Heart right ventricle (tissue), 16 donors: ENCODE results near the gene PYGO1. TPM values are rescaled to one million over a fixed set of nuclear protein-coding genes. Genes with fewer than 3 reads are reported as not detected.
"Not testable (repeated sequence)": the region's sequence is repeated elsewhere in the genome, so short reads cannot be mapped to it uniquely, and the experiment has no call there.

Source experiments
- ATAC-seq, 8 donors: fragments of 200-7000 bp; cut with Tn5 transposase; one replicate each; pipeline ENCODE4 v1.9.1; 2020; ENCODE audit warnings: mild to moderate bottlenecking in 8 of 8, moderate library complexity in 8 of 8, moderate number of reproducible peaks in 1 of 8
- DNase-seq, 2 donors: peaks; one replicate each; pipeline ENCODE4 v3.0.0-alpha.2; 2020
- H3K27ac ChIP-seq, 10 donors: fragments of 200-600 bp; sonication (generic) in 2 of 10; one replicate each; pipeline versions ENCODE4 v1.5.0 to v1.8.0; 2020 to 2022; ENCODE audit warnings: mild to moderate bottlenecking in 3 of 10
- H3K27me3 ChIP-seq, 7 donors: fragments of 200-600 bp; one replicate each; pipeline ENCODE4 v1.8.0; 2021 to 2022; ENCODE audit warnings: mild to moderate bottlenecking in 2 of 7
- H3K36me3 ChIP-seq, 9 donors: fragments of 200-600 bp; sonication (generic) in 1 of 9; one replicate each; pipeline versions ENCODE4 v1.5.0 to v1.8.0; 2020 to 2022; ENCODE audit warnings: mild to moderate bottlenecking in 2 of 9
- H3K4me1 ChIP-seq, 9 donors: fragments of 200-600 bp; sonication (generic) in 1 of 9; one replicate each; pipeline versions ENCODE4 v1.5.0 to v1.8.0; 2020 to 2022; ENCODE audit warnings: mild to moderate bottlenecking in 4 of 9
- H3K4me3 ChIP-seq, 10 donors: fragments of 200-600 bp; sonication (generic) in 2 of 10; one replicate each; pipeline versions ENCODE4 v1.5.0 to v1.8.0; 2020 to 2022; ENCODE audit warnings: mild to moderate bottlenecking in 7 of 10, moderate library complexity in 2 of 10
- H3K9me3 ChIP-seq, 11 donors: fragments of 200-600 bp in 10 of 11; sonication (generic) in 2 of 11; one replicate each; pipeline versions ENCODE4 v1.5.0 to v1.8.0; 2013 to 2022; ENCODE audit warnings: mild to moderate bottlenecking in 2 of 11, control low read depth in 1 of 11, moderate library complexity in 1 of 11
- WGBS, 2 donors: extraction: QIAGEN DNeasy Blood & Tissue Kit; methylation state at CpG; one replicate each; pipeline ENCODE4 v1.1.7; 2013; ENCODE audit warnings: inconsistent platforms in 1 of 2; 5-methylcytosine and 5-hydroxymethylcytosine counted together
- intact Hi-C, 10 donors: fragments of 100-400 bp; cut with DNase I; formaldehyde crosslinking; loops; one replicate each; pipeline versions ENCODE4 v1.11.1 to v1.14.2; 2022
- polyA plus RNA-seq, 2 donors: library from polyadenylated mRNA; stranded (reverse); fragments of 200-250 nt; gene quantifications; one replicate each; pipeline ENCODE4 v1.2.3, GENCODE V29; 2013
- total RNA-seq, 10 donors: library from RNA; stranded (reverse); fragmentation: NEBNext Ultra II Directional in 3 of 10; extraction: Animal tissue kit (Norgen Biotek cat#: 25700) in 3 of 10; gene quantifications; one replicate each; pipeline versions ENCODE4 v1.2.1 to v1.2.4, GENCODE V29; 2021 to 2023
- TF ChIP-seq, protein P1 (sequence below), 9 donors: fragments of 200-600 bp; sonication (generic) in 2 of 9; IDR thresholded peaks; one replicate each; pipeline versions ENCODE4 v1.5.0 to v1.8.0; 2021 to 2022; ENCODE audit warnings: antibody characterized with exemption in 9 of 9, mild to moderate bottlenecking in 5 of 9, moderate library complexity in 1 of 9
- donor health status: Arrhythmogenic right ventricular cardiomyopathy.
- donor health status: ischemic (EF 13 %, LVEDD 7.1; RV severe dilation, severe dysfunction).
- donor health status: healthy with polysubstance abuse.
- donor health status: DM: no; HTN: yes; CAD: no.
- donor health status: DM: no; HTN: no; CAD: no.
- donor health status: ischemic (EF 25% LVEDD 6.9; RV normal size, moderate dysfunction).
- donor health status: ischemic (EF 25% LVEDD 5.7; RV mildly dilated, moderate dysfunction).
- donor health status: healthy.
- donor health status: DM: yes; HTN: yes; CAD: no.
- donor health status: Ischemic cardiomyopathy.
- donor health status: ischemic (EF 35%, LVEDD 5.7; RV mildly dilated, moderate dysfunction).
- donor health status: nonischemic (EF 11% LVEDD 7.7; RV severe dilation, severe dysfunction).
- donor health status: DM: yes; HTN: yes; CAD: no.
- donor health status: PGD.
- donor health status: ischemic (EF 29% LVEDD 5.4; RV normal size, mild dysfunction).
- donor health status: nonischemic (EF 23%, LVEDD 6.1; RV moderate dilation, normal function).

The PYGO1 gene
- total and polyA plus RNA-seq, 12 donors = 0.81 to 9.5 (median 4.2) TPM

DNA sequence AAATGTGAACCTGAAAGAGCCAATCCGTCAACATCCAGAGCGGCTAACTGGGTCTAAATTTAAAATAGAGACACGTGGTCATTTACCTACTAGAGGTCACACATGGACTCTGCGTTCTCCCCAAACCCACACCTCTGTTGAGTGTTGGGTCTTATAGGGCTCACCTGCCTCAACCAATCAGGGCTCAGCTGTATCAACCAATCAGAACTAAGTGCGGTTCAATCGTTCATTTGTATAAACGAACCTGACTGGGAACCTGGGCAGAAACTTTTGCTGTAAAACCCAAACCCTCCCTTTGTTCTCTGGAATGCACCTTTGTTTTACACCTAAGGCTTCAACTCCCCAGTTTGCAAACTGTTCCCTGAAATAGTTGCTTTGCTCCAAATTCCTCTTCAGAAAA is 89.0 kb downstream of the PYGO1 start:
- DNase-seq = no peak
- peaks cover 0 to 17% (median 8%) of the 10 kb centered on the region in 9 donors for H3K4me1 ChIP-seq
- intact Hi-C loops = no loop called here
- no peak overlapping the region for H3K4me3 ChIP-seq
- peaks cover 0 to 4% (median 0%) of the 10 kb centered on the region in 7 donors for H3K27me3 ChIP-seq
- peaks cover 0 to 5% (median 0%) of the 10 kb centered on the region in 11 donors for H3K9me3 ChIP-seq
- no peak for ATAC-seq
- TF ChIP-seq, protein P1, sequence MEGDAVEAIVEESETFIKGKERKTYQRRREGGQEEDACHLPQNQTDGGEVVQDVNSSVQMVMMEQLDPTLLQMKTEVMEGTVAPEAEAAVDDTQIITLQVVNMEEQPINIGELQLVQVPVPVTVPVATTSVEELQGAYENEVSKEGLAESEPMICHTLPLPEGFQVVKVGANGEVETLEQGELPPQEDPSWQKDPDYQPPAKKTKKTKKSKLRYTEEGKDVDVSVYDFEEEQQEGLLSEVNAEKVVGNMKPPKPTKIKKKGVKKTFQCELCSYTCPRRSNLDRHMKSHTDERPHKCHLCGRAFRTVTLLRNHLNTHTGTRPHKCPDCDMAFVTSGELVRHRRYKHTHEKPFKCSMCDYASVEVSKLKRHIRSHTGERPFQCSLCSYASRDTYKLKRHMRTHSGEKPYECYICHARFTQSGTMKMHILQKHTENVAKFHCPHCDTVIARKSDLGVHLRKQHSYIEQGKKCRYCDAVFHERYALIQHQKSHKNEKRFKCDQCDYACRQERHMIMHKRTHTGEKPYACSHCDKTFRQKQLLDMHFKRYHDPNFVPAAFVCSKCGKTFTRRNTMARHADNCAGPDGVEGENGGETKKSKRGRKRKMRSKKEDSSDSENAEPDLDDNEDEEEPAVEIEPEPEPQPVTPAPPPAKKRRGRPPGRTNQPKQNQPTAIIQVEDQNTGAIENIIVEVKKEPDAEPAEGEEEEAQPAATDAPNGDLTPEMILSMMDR (IDR thresholded peaks at IDR 0.05) = no peak
- no peak overlapping the region for H3K27ac ChIP-seq
- H3K36me3 ChIP-seq = no peaks in the 10 kb centered on the region
- 81 to 86% methylated on average over 7 of the region's 7 CpGs for WGBS, 2 donors

DNA sequence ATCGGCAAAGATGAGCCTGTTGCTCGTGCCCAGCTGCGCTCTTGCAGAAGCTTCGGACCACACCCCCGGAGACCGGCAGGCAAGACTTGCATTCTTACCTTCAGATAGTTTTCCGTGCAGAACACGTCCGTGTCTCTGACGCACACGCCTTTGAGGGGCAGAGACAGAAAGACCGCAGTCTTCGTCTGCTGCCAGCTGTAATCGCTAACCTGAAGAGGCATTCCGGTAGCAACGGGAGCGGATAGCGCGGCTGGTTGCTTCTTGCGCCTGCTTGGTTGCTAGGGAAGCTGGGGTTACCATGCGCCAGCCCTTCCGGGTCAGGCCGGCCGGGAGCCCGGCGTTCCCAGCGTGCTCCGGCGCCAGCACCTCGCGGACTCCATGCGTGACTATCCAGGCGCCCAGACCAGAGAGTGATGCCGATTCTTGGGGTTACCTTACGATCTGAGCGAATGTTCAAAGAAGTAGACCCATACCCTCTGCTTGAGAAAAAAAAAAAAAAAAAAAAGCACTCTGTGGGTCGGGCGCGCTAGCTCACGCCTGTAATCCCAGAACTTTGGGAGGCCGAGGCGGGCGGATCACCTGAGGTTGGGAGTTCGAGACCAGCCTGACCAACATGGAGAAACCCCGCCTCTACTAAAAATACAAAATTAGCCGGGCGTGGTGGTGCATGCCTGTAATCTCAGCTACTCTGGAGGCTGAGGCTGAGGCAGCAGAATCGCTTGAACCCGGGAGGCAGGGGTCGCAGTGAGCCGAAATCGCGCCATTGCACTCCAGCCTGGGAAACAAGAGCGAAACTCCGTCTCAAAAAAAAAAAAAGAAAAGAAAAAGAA is 89.8 kb downstream of the PYGO1 start:
- Histone ChIP-seq H3K27ac (peak overlapping the region in 5 of 10 donors; percentile 13 to 44 (median 23)), H3K4me3 (peak overlapping the region; percentile 2 to 97 (median 66)), H3K4me1 (peaks cover 0 to 17% (median 8%) of the 10 kb centered on the region in 9 donors)
- ATAC-seq = peak; percentile 98 to 100 (median 99)
- intact Hi-C loops, H3K9me3 ChIP-seq, H3K27me3 ChIP-seq, H3K36me3 ChIP-seq: not testable (repeated sequence)
- peak; percentile 83 to 86 for DNase-seq
- 9 to 11% methylated on average over 55 of the region's 55 CpGs for WGBS, 2 donors

DNA sequence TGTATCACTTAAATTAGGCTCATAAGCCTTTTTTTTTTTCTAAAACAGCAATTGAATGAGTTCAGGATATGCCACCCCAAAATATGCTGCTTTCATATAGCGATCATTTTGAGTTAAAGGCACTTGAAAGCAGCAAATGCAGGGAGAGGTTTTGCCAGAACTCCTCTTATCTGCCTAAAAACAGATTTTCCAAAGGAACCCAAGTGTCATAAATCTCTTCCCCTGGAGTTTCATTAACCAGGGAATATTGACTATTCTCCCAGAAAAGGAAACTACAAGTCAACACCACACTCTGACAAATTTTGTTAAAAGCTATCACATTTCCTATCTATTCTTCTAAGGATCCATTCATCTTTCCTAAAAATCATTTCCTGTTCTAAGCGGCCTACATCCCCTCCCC is 91.4 kb downstream of the PYGO1 start:
- H3K36me3 ChIP-seq = no peaks in the 10 kb centered on the region
- 68 to 70% methylated on average over 2 of the region's 2 CpGs for WGBS, 2 donors
- ATAC-seq = no peak
- peaks cover 0 to 17% (median 8%) of the 10 kb centered on the region in 9 donors for H3K4me1 ChIP-seq
- H3K9me3 ChIP-seq = no peaks in the 10 kb centered on the region
- no peak overlapping the region for H3K27ac ChIP-seq
- no peak for DNase-seq
- no peak overlapping the region for H3K4me3 ChIP-seq
- intact Hi-C loops = no loop called here
- TF ChIP-seq, protein P1 (IDR thresholded peaks at IDR 0.05) = no peak
- peaks cover 0 to under 1% (median 0%) of the 10 kb centered on the region in 7 donors for H3K27me3 ChIP-seq

DNA sequence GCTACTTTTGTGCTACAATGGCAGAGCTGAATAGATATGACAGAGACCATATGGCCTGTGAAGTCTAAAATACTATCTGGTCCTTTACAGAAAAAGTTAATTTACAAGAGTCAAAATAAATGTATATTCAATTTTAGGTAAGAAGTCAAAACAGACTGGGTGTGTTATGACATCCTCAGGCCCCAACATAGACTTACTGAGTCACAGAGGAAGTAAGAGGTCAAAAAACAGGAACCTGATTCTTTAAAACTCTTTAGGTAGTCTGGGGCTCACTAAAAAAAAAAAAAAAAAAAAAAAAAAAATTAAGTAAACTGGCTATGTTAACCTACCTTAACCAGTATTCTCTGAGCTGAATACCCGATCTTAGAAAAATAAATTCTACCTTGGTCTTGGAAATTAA is 93.2 kb downstream of the PYGO1 start:
- Histone ChIP-seq H3K36me3 (peaks cover 0 to 8% (median 0%) of the 10 kb centered on the region in 9 donors), H3K4me1 (peaks cover 0 to 17% (median 8%) of the 10 kb centered on the region in 9 donors), H3K27me3 (no peaks in the 10 kb centered on the region), H3K9me3 (no peaks in the 10 kb centered on the region), H3K27ac (peak overlapping the region in 1 of 10 donors; percentile 65), H3K4me3 (no peak overlapping the region)
- intact Hi-C loops = no loop called here
- TF ChIP-seq, protein P1 (IDR thresholded peaks at IDR 0.05) = no peak
- DNase-seq (no peak), ATAC-seq (no peak)
- 94 to 96% methylated on average over 1 of the region's 1 CpG for WGBS, 2 donors

DNA sequence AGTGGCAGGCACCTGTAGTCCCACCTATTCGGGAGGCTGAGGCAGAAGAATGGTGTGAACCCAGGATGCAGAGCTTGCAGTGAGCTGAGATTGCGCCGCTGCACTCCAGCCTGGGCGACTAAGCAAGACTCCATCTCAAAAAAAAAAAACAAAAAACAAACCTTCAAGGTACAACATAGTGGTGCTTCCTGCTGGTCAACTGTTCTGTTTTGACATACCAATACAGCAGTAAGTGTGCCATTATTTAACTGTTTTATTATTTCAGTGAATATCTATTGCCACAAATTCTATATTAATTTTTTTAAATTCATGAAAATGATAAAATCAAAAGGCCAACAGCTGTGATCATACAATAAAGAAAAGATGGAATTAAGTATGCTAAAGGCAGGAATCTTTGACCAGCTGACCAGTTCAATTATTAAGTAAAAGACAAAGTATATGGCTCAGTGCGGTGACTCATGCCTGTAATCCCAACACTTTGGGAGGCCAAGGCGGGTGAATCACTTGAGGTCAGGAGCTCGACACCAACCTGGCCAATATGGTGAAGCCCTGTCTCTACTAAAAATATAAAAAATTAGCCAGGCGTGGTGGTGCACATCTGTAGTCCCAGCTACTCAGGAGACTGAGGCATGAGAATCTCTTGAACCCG is 99.1 kb downstream of the PYGO1 start:
- H3K27me3 ChIP-seq, ATAC-seq, H3K9me3 ChIP-seq, H3K27ac ChIP-seq, H3K4me1 ChIP-seq, intact Hi-C loops, H3K4me3 ChIP-seq, DNase-seq: not testable (repeated sequence)
- 95 to 99% methylated on average over 9 of the region's 9 CpGs for WGBS, 2 donors
- peaks cover 0 to 28% (median 0%) of the 10 kb centered on the region in 9 donors for H3K36me3 ChIP-seq

Other genes starting within 250 kb of the PYGO1 start
- gene CCPG1, start 180.0 kb downstream of the PYGO1 start, total RNA-seq = 100 to 1,000 TPM in 1 of 10 donors, 10 to 100 TPM in 9; 71.2 to 106 (median 88.2) TPM
- gene CCPG1, start 180.0 kb downstream of the PYGO1 start, polyA plus RNA-seq = 10 to 100 TPM; 24.5 to 32.8 TPM
- gene PIERCE2, start 179.8 kb downstream of the PYGO1 start, total RNA-seq = 10 to 100 TPM in 1 of 10 donors, 1 to 10 TPM in 9; 3.0 to 10.1 (median 4.7) TPM
- 10 to 100 TPM in 1 of 2 donors, 1 to 10 TPM in 1; 6.3 to 11.6 TPM for gene PIERCE2, start 179.8 kb downstream of the PYGO1 start, polyA plus RNA-seq
- gene DNAAF4, start 80.1 kb downstream of the PYGO1 start, total RNA-seq = 1 to 10 TPM in 1 of 10 donors, under 1 TPM in 7, not detected in 2; 0.34 to 1.8 (median 0.58) TPM
- gene DNAAF4, start 80.1 kb downstream of the PYGO1 start, polyA plus RNA-seq = 1 to 10 TPM; 1.5 to 1.6 TPM
- 1 to 10 TPM in 5 of 10 donors, under 1 TPM in 5; 0.46 to 1.9 (median 1.1) TPM for gene PRTG, start 154.8 kb upstream of the PYGO1 start, total RNA-seq
- under 1 TPM; 0.29 to 0.66 TPM for gene PRTG, start 154.8 kb upstream of the PYGO1 start, polyA plus RNA-seq